ENCODE results near the gene LTBP2.

Gene LTBP2

DNA sequence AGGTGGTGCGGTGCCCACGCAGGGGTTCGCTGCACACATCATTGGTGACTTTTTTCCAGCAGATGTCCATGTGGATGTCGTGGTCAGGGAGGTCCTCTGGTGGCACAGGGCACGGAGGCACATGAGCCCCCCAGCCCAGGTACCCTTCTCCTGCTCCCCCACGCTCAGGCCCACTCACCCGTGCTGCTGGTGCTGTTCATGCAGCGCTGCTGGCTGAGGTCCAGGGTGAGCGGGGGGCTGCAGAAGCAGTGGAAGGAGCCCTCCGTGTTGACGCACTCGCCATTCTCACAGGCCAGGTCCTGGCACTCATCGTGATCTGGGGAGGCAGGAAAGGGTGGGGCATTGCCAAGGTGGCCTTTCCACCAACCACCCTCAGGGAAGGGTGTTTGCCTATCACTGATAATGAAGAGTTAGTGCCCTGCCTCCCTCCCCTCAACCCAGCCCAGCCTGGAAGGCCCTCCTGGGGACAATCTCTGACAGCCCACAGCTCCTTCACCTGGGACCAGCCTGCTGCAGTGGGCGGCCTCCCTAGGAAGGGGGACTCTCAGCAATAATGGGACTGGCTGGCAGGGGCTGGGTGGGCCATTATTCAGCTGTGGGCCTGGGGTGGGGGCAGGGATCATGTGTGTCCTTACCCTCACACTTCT lies 108.6 kb downstream of the LTBP2 start:
- DNase-seq = no peak

DNA sequence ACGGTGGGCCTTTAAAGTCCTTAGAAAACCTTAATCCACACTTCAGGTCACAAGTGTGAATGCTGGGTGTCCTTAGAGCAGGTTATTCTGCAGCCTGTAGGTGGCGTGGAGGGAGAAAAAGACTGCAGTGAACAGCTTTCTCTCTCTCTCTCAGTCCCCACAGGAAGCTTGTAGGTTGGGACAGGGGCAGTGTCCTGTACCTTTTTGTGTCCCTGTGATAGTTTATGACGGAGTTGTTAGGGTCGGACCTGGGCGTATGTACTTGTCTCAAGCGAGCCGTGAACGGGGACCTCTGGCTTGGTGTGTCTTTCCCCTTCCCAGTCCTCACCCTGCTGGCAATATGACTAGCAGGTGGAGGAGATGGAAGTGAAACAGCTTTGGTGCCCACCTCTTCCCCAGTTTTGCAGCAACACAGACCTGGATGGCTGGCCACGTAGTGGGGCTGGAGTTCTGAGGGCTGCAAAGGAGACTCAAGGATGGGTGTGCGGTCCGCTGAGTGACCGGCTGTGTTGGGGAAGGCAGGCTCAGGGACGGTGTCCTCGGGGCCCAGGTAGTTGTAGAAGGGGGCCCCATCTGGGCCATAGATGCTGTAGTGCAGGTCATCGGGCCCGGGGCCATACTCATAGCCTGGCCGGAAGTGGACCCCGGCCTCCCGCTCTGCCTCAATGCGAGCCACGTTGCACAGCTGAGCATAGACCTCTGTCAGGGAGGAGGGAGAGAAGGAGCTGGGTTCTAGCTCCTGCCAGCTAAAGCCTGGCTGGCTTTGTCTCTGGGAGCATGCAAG lies 109.6 kb downstream of the LTBP2 start:
- peak; percentile 48 for DNase-seq

DNA sequence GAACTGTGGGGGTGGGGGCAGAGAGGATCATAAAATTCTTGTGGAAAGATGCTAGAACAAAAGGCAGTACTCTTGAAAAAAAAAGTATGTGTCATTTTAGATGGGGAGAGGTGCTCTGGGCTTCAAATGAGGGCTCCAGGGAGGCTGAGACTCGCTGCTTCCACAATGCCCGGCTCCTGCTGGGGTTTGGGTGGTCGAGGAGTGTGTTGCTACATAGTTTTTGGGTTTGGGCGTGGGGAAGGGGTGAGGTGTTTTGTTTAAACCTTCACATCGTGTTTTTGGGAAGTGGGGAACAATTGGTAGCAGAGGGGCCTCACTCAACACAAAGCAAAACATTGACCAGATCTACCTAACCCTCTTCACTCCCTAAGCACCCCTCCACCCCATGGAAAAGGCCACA lies 110.3 kb downstream of the LTBP2 start:
- no peak for DNase-seq

DNA sequence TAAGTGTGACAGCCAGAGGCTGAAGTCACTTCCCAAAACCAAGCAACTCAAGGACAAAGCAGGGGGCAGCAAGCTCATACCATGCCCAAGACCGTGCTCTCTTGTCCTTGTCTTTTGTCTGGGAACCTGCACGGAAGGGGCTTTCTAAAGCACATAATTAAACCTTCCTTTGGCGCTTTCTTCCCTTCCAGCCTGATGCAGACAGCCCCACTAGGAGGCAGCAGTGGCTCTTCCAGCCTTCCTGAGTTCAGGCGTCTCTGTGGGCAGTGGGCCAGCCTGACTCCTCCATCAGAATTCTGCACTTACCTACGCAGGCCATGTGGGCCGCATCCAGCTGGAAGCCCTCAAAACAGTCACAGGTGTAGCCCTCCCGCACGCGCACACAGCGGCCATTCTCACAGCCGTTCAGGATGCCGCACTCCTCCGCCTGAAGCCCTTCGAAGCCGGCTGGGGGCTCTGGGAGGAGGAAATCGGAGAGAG lies 110.9 kb downstream of the LTBP2 start:
- DNase-seq = peak; percentile 82

DNA sequence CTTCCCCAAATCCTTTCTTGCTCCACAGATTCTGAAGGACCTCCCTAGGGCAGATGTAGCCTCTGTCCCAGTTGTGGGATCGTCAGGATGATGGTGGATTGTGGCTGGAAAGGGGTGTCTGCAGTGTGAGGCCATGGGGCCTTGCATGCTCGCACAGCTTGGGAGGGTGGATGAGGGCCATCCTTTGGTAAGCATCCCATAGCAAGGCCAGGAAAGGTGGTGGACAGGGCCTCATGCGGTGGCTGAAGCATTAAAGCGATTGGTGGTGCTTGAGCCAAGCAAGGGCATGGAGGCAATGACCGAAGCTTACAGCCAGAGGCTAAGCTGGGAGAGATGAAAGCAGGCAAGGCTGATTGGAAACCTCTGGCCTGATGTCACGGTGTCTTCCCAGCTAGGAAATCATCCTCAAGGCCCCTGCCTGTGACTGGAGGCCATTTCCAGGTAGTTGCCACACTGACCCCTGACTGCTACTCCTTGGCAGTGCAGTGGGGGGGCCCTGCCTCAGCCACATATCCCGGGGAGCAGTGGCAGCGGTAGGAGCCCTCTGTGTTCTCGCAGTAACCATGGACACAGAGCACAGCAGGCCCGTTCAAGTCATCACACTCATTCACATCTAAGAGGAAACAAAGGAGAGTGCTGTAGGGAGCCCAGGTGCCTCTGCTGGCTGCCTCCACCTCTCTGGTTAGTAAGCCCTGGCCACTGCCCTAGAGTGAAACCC lies 111.5 kb downstream of the LTBP2 start:
- DNase-seq = no peak

DNA sequence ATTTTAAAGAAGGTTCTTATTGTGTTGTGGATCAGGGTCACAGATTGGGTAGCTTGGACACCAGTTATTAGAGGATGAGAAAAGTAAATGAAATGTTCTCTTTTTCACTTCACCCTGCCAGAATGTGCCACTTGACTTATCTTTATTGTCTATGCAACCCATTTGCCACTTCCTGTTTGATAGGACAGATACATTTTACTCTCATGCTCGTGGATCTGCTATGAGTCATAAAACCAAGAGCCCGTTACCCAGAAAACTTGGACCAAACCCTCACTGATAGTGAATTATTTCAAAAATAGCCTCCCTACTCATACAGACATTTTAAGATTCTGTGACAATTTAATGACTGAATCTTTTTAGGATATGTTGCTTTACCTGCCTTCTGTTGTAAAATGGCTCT lies 116.7 kb downstream of the LTBP2 start:
- DNase-seq = no peak

DNA sequence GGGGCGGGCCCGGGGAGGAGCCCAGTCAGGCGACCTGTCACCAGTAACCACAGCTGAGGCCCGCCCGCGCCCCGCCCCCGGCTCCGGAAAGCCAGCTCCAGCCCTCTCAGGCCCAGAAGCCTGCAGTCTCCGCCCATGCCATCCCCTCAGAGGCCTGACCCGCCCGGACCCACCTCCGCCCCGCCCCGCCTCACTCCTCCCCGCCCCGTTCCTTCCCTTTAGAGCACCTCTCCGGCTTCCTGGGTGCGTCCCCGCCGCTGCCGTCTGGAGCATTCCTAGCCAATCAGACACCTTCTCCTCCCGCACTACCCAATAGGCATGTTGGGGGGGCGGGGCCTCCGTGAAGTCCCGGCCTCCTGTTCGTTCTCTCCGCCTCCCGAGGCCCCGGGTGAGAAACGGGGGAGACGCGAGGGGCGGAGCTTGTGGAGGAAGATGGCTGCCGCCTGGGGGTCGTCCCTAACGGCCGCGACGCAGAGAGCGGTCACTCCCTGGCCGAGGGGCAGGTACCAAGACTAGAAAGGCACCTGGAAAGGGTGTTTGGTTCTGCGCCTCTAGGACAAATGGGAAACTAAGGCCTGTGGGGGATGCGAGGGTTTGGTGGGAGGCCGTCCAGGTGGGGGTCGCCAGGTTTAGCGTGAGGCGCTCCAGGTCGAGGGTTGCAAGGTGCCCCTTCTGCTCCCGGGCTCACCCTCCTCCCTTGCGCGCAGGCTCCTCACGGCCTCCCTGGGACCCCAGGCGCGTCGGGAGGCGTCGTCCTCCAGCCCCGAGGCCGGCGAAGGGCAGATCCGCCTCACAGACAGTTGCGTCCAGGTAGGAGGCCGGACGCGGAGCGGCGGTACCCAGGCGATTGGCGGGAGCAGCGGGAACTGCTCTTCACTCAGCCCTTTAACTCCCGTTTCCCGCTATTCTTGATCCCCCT lies 118.4 kb downstream of the LTBP2 start, which contains the start of gene ISCA2:
Gene ISCA2 (plus strand): TSS at position 423 of the 919 bp plus-strand sequence. CDS start 10 bp downstream, at position 433.
- peak; percentile 100 for DNase-seq

DNA sequence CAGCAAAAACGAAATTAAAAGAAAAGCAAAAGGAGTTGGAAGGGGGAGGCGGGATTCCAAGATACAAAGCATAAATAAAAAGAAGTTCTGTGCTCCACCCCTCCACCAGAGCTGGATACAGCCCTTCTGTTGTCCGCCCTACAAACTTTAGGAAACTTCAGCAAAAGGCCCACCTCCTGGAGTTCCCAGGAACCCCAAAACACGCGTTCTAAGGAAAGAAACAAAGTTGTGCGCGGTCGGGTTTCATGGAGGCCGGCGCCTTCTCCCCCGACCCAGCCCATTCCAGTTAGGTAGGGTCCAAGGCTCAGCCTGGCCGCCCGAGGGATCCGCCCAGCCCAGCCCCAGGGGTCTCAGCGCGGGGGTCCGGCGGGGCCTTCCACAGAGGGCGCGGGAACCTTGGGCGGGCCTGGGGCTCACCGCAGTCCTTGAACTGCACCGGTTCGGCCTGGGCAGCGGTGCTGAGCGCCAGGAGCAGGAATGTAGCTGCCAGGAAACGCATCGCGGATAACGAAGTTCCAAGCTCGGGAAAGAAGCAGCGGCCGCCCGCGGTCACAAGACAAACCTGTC lies 119.2 kb downstream of the LTBP2 start, which contains the start of gene NPC2:
Gene NPC2 (minus strand): TSS at position 530 of the 567 bp plus-strand sequence. CDS start 31 bp downstream, at position 499.
- DNase-seq = no peak

DNA sequence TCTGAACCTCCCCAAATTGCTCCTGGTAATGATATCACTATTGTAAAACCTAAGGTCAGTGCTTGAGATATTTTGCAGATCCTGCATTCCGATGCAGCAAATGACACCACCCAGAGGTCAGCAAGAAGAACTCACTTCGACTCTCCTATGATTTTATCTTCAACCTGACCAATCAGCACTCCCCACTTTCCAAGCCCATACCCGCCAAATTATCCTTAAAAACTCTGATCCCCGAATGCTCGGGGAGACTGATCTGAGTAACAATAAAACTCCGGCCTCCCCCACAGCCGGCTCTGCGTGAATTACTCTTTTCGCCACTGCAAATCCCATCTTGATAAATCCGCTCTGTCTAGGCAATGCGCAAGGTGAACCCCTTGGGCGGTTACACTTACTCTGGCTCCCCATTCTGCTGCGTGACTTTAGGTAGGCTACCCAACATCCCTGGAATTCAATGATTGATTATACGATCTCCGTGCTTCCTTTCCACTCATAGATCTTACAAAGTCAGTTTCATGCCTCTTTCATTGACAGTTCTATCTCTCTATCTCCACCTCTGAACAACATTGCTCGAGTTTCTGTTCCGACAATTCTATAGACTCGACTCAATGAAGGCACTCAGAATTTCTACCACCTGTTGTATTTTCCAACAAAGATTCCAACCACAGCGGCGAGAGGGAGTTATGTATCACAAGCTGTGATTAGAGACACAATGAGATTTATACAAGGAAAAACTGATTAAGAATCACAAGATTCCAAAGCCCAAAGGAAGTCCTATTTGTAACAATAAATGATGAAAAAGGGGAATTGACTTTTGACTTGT lies 119.9 kb downstream of the LTBP2 start:
- DNase-seq = no peak

DNA sequence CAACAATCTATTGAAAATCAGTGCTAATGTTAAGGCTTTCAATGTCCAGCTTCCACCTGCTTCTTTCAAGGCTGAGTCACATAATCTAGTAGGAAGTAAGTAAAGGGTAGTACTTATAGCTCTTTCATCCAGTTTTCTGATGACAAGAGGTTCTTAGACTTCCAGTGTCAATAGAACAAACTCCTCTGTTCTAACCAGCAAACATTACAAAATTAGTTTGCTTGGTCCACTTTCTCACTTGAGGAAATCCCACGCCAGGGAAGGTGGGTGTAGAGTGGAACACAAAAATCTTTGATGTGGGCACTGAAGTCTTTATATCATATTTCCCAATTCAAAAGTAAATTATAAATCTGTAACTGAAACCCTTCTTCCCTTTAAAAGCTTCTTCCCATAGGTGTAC lies 121.6 kb downstream of the LTBP2 start:
- no peak for DNase-seq

DNA sequence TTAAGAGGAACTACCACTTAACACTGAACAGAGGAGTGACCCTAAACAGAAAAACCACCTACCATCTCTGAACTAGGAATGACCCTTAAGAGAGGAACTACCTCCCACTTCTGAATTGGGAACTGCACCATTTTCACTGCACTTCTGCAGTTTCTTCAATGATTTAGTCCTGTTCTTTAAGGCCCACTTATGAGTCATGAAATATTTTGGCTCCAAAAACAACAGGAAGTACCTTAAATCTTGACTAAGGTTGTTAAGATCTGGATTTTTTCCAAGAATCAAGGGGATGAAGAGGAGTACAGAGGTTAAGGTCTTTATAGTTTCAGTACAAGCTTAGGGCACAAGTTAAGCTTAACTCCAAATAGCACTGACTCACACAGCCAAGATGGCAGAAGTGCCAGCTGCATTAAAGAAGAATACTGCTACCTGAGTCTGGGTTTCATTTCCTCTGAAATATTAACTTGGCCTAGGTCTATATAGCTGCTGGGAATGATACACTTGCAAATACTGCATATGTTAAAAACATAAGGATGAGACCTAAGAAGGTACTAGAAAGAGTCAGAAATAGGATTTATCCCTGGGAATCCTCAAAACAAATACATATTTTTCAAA lies 123.1 kb downstream of the LTBP2 start:
- no peak for DNase-seq

DNA sequence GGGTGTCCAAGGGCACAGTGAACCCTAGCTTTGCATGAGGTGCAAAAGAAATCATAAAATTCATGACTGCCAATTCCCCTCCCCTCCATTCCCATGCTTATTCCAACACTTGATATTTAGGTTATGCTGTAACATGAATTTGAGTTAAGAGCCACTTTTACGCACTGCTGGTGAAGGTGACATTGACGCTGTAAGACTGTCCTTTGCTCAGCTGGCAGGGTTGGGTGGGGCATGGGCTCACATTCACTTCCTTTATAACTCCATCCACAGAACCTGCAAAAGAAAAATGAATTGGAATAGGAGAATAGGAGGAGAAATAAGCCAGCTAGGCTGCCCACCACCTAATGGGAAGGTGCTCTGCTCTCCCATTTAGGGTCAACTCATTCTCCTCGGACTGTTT lies 125.9 kb downstream of the LTBP2 start:
- DNase-seq = no peak

DNA sequence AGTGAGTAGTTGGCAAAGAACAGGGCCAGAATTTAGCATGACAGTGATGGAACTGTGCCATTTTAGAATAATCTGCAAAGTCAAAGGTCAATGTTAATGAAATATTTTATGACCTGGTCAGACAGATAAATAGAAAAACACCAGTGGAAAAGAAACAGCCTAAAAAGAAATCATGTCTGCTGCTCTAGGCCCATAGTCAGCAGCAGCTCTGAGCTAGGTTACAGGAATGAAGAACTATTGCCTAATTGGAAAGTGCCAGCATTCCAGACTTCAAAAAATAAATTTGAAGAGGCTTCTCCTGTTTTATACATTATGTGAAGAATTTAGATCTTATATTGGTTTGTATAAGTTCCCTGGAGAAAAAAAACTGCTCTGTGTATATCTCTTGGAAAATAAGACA lies 128.7 kb downstream of the LTBP2 start:
- no peak for DNase-seq

DNA sequence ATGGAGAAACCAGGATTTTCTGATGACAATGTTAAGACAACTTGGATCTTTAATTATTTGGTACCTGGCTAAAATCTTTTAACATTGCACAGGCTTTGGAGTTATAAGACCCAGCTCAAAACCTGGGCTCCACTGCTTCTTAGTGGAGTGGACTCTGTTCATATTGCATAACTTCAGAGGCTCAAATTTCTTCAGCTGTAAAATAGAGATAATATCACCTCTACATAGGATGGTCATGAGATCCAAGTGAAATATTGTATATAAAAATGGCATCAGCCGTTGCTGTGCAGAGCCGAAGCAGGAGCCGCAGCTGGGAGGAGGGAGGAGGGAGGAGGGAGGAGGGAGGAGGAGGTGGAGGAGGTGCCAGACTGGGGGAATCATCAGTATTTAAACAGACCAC lies 129.5 kb downstream of the LTBP2 start:
- no peak for DNase-seq

DNA sequence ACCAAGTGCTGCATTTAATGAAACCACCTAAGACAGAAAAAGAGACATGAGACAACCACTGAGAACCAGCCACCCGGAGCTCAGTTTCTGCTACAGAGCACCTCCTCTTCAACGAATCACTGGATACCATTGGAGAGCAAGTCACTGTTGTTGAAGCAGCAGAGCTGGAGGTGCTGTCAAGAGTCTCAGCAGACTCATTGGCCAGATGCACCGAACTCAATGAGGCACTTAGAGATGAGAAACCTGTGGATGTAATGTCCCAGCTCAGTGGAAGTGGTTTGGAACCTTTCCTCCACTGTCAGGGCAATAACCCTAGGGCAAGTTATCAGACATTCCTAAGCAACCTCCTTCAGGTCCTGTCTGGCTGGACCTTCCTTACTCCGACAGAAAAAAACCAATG lies 132.0 kb downstream of the LTBP2 start:
- DNase-seq = no peak

DNA sequence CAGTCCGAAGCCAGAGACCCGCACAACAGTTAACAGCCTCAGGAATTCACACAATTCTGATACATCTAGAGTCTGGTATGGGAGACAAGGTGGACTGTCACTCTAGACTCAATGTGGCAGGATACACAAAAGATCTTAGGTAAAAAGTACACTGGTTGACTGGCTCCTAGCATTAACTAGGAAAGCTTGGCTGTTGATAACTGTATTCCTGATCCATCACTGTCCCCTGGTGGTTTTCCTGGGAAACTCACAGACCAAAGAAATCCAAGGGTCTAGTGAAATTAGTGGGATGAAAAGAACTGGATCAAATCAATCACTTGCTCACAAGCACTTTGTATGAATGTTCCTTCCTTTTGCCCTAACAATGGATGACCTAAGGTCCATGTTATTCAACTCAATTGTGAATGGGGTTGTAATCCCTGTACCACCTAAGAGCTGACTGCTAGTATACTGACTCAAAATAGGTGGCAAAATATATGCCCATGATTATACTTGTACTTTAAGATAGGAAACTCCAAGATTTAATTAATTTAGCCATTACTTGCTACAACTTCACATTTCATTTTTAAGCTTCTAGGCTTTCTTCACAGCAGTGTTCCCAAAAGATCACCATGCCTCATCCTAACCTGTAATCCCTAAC lies 132.9 kb downstream of the LTBP2 start:
- peak; percentile 34 for DNase-seq

DNA sequence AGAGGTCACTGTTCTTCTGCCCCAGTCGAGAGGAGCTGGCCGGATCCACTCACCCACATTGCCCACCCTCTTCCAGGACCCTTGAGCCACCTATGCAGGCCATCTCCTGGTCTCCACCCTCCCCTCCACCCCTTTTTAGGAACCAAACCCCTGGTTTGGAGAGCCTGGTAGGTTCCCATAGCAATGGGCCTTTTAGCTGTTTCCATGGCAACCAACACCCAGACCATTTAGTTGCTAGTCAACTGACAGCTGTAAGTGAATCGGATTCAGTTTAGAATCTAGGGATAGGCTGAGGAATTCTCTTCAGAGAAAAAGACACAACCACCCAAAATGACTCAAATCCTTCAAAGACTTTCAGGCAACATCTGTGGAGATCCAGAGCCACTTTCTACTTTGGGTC lies 135.4 kb downstream of the LTBP2 start:
- DNase-seq = no peak

DNA sequence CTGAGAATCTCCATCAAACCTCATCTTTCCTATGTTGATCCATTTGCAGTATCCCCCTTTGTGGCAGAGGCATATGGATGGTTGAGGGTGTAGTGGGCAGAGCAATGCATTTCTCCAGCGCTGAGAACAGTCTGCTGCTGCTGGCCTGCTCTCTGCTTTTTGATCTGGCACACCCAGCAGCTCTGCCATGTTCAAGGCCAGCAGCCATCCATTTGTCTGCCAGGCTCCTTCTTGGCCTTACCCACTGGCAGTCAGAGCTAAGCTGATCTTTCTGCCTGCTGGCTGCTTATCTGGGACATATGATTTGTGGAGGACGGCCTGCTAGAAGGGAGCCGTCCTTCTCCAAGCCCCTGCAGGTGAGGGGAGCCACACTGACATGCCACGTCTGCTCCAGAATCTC lies 135.9 kb downstream of the LTBP2 start:
- DNase-seq = no peak

DNA sequence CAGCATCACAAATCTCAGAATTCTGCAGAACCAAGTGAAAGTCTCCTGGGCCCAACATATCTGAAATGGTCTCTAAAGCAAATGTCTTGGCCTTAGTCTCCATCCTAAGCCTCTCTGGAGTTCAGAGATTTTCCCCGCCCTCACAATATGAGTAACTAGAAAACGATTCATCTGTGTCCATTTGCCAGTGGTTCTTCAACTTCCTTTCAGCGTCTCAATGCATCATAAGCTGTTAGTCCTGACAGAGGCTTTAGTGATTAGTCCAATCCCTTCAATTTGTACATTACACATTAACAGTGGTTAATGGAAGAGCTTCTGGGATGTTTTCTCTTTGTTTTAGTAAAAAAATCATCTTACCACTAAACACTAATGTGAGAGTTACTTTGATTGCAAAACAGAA lies 136.4 kb downstream of the LTBP2 start:
- no peak for DNase-seq

DNA sequence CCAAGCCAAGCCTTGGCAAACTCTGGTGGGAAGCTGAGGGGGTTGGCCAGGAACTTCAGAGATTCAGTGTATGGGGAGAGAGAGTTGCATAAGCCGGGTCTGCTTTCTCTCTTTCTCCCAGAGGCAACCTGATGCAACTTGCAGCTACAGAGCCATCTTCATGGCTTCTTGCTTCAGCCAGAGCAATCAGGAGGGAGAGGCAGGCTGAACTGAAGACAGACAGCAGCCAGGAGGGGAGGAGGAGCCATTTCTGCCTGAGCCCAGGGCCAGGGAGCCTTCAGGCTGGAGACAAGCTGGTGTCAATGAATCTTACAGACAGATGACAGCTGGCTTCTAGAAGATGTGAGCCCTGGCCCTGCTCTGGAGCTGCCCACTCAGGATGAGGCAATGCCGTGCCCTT lies 137.7 kb downstream of the LTBP2 start:
- DNase-seq = no peak

Measured in NCI-H2107 (cell line).